SJSA1 (cell line): ENCODE data around the gene ZCCHC14. TPM values are rescaled to one million over a fixed set of nuclear protein-coding genes. Genes with fewer than 3 reads are reported as not detected.
"Not testable (repeated sequence)": the region's sequence is repeated elsewhere in the genome, so short reads cannot be mapped to it uniquely, and the experiment has no call there.

Source experiments
- DNase-seq, 2 experiments: peaks; one replicate each; pipeline ENCODE4 v3.0.0-alpha.2; 2015 to 2020; ENCODE audit warnings: low spot score in 2 of 2, low read depth in 1 of 2
- H3K27ac ChIP-seq: fragments of 250-450 bp; sonication (Bioruptor Pico); 2 replicates; pipeline ENCODE4 v1.5.1; 2020; ENCODE audit warnings: mild to moderate bottlenecking, moderate library complexity
- H3K27me3 ChIP-seq: fragments of 250-450 bp; sonication (Bioruptor Pico); replicated peaks from 2 replicates; pipeline ENCODE4 v1.5.1; 2020; ENCODE audit warnings: mild to moderate bottlenecking, moderate library complexity
- H3K36me3 ChIP-seq: fragments of 250-450 bp; sonication (Bioruptor Pico); 2 replicates; pipeline ENCODE4 v1.5.1; 2020; ENCODE audit warnings: mild to moderate bottlenecking
- H3K4me1 ChIP-seq: fragments of 250-450 bp; sonication (Bioruptor Pico); replicated peaks from 2 replicates; pipeline ENCODE4 v1.6.1; 2021; ENCODE audit warnings: mild to moderate bottlenecking
- H3K4me3 ChIP-seq: fragments of 250-450 bp; sonication (Bioruptor Pico); 2 replicates; pipeline ENCODE4 v1.5.1; 2020; ENCODE audit warnings: mild to moderate bottlenecking
- H3K9me3 ChIP-seq: fragments of 250-450 bp; sonication (Bioruptor Pico); replicated peaks from 2 replicates; pipeline ENCODE4 v1.5.1; 2020; ENCODE audit warnings: mild to moderate bottlenecking
- total RNA-seq: library from RNA; depleted of rRNA; stranded (reverse); fragments of >200 nt; shearing (Covaris generic); gene quantifications from 2 replicates; pipeline ENCODE4 v1.2.3, GENCODE V29; 2014

Gene ZCCHC14
- total RNA-seq, 1 experiment from 2014 or later, result 10.7 TPM

- no peaks in the 10 kb centered on the region for H3K27me3 ChIP-seq
- DNase-seq, result peak in 1 of 2 experiments; percentile 37
- H3K36me3 ChIP-seq, result peaks cover 3% of the 10 kb centered on the region; the same call in 1 of the 2 replicates
- H3K4me3 ChIP-seq, result peak overlapping the region; percentile 88
- H3K9me3 ChIP-seq, result no peaks in the 10 kb centered on the region
- peaks cover 34% of the 10 kb centered on the region for H3K4me1 ChIP-seq
- no peak overlapping the region for H3K27ac ChIP-seq
These were observed 110.6 kb downstream of the ZCCHC14 start for GRCh38 chr16:87382023-87382785.

GRCh38 chr16:87380881-87381280 lies 111.9 kb downstream of the ZCCHC14 start:
- DNase-seq, result no peak
- H3K36me3 ChIP-seq, result peaks cover 3% of the 10 kb centered on the region; the same call in 1 of the 2 replicates
- H3K27ac ChIP-seq, result no peak overlapping the region
- no peaks in the 10 kb centered on the region for H3K27me3 ChIP-seq
- no peak overlapping the region for H3K4me3 ChIP-seq
- H3K4me1 ChIP-seq, result peaks cover 43% of the 10 kb centered on the region
- no peaks in the 10 kb centered on the region for H3K9me3 ChIP-seq

- no peak overlapping the region for H3K4me3 ChIP-seq
- no peak overlapping the region for H3K27ac ChIP-seq
- no peaks in the 10 kb centered on the region for H3K27me3 ChIP-seq
These were observed 112.4 kb downstream of the ZCCHC14 start for GRCh38 chr16:87380403-87380802.

GRCh38 chr16:87379312-87379752 lies 113.5 kb downstream of the ZCCHC14 start:
- H3K36me3 ChIP-seq, H3K4me3 ChIP-seq, H3K27ac ChIP-seq, H3K9me3 ChIP-seq, H3K27me3 ChIP-seq, DNase-seq: not testable (repeated sequence)
- H3K4me1 ChIP-seq, result peaks cover 41% of the 10 kb centered on the region

More at GRCh38 chr16:87380403-87380802, 112.4 kb downstream of the ZCCHC14 start:
- H3K4me1 ChIP-seq, result peaks cover 48% of the 10 kb centered on the region
- no peak for DNase-seq
- no peaks in the 10 kb centered on the region for H3K9me3 ChIP-seq
- H3K36me3 ChIP-seq, result peaks cover 3% of the 10 kb centered on the region; the same call in 1 of the 2 replicates

GRCh38 chr16:87376660-87377059 lies 116.2 kb downstream of the ZCCHC14 start:
- Histone ChIP-seq H3K9me3 (no peaks in the 10 kb centered on the region), H3K4me1 (peaks cover 30% of the 10 kb centered on the region), H3K27ac (no peak overlapping the region), H3K27me3 (no peaks in the 10 kb centered on the region), H3K36me3 (peaks cover 3% of the 10 kb centered on the region; the same call in 1 of the 2 replicates), H3K4me3 (no peak overlapping the region)
- DNase-seq, result no peak

- Histone ChIP-seq H3K27me3 (no peaks in the 10 kb centered on the region), H3K4me1 (peaks cover 19% of the 10 kb centered on the region), H3K27ac (no peak overlapping the region; the same call in 1 of the 2 replicates), H3K4me3 (no peak overlapping the region), H3K36me3 (peaks cover 6% of the 10 kb centered on the region; the same call in 1 of the 2 replicates), H3K9me3 (no peaks in the 10 kb centered on the region)
- peak in 1 of 2 experiments; percentile 51 for DNase-seq
These were observed 117.2 kb downstream of the ZCCHC14 start for GRCh38 chr16:87375426-87376135.

GRCh38 chr16:87374313-87374712 lies 118.5 kb downstream of the ZCCHC14 start:
- peaks cover 17% of the 10 kb centered on the region for H3K4me1 ChIP-seq
- H3K4me3 ChIP-seq, result no peak overlapping the region
- H3K27me3 ChIP-seq, result no peaks in the 10 kb centered on the region
- peaks cover 6% of the 10 kb centered on the region; the same call in 1 of the 2 replicates for H3K36me3 ChIP-seq
- DNase-seq, result no peak
- H3K9me3 ChIP-seq, result no peaks in the 10 kb centered on the region
- H3K27ac ChIP-seq, result no peak overlapping the region

GRCh38 chr16:87372305-87372704 lies 120.5 kb downstream of the ZCCHC14 start:
- Histone ChIP-seq H3K4me3 (no peak overlapping the region), H3K27me3 (no peaks in the 10 kb centered on the region), H3K9me3 (no peaks in the 10 kb centered on the region), H3K36me3 (peaks cover 6% of the 10 kb centered on the region; the same call in 1 of the 2 replicates), H3K4me1 (peaks cover 17% of the 10 kb centered on the region), H3K27ac (no peak overlapping the region)
- DNase-seq, result no peak

GRCh38 chr16:87371261-87371866 lies 121.5 kb downstream of the ZCCHC14 start:
- H3K9me3 ChIP-seq, result no peaks in the 10 kb centered on the region
- no peak overlapping the region for H3K4me3 ChIP-seq
- no peak overlapping the region for H3K27ac ChIP-seq
- no peaks in the 10 kb centered on the region for H3K27me3 ChIP-seq
- H3K4me1 ChIP-seq, result peaks cover 12% of the 10 kb centered on the region
- H3K36me3 ChIP-seq, result peaks cover 10% of the 10 kb centered on the region; the same call in 1 of the 2 replicates
- DNase-seq, result no peak

- DNase-seq, result no peak
- peaks cover 14% of the 10 kb centered on the region; the same call in 1 of the 2 replicates for H3K36me3 ChIP-seq
- H3K4me1 ChIP-seq, result no peaks in the 10 kb centered on the region
- H3K4me3 ChIP-seq, result no peak overlapping the region
- H3K27me3 ChIP-seq, result no peaks in the 10 kb centered on the region
- H3K9me3 ChIP-seq, result no peaks in the 10 kb centered on the region
- no peak overlapping the region for H3K27ac ChIP-seq
These were observed 122.8 kb downstream of the ZCCHC14 start for GRCh38 chr16:87369796-87370719.

GRCh38 chr16:87369117-87369765 lies 123.6 kb downstream of the ZCCHC14 start:
- H3K4me1 ChIP-seq, result peaks cover 5% of the 10 kb centered on the region
- H3K36me3 ChIP-seq, result peaks cover 11% of the 10 kb centered on the region; the same call in 1 of the 2 replicates
- H3K9me3 ChIP-seq, result no peaks in the 10 kb centered on the region
- DNase-seq, result no peak
- H3K27ac ChIP-seq, result no peak overlapping the region
- H3K27me3 ChIP-seq, result no peaks in the 10 kb centered on the region
- H3K4me3 ChIP-seq, result no peak overlapping the region

- H3K4me1 ChIP-seq, result peaks cover 15% of the 10 kb centered on the region
- peaks cover 11% of the 10 kb centered on the region; the same call in 1 of the 2 replicates for H3K36me3 ChIP-seq
- H3K4me3 ChIP-seq, result no peak overlapping the region
- no peak overlapping the region for H3K27ac ChIP-seq
- DNase-seq, result no peak
- H3K9me3 ChIP-seq, result no peaks in the 10 kb centered on the region
- no peaks in the 10 kb centered on the region for H3K27me3 ChIP-seq
These were observed 124.6 kb downstream of the ZCCHC14 start for GRCh38 chr16:87368029-87368770.
